HUES64 (cell line): Measurements from ENCODE around the gene CST7. TPM values are rescaled to one million over a fixed set of nuclear protein-coding genes. Genes with fewer than 3 reads are reported as not detected.

Experiments
- H3K27ac ChIP-seq: 2 replicates; pipeline ENCODE4 v1.7.0; 2013; ENCODE audit warnings: low read depth, low read length, inconsistent platforms
- H3K27me3 ChIP-seq: 2 replicates; pipeline ENCODE4 v1.6.1; 2013; ENCODE audit warnings: mild to moderate bottlenecking, low read length; ENCODE audit not compliant: insufficient read depth
- H3K36me3 ChIP-seq: 2 replicates; pipeline ENCODE4 v1.6.1; 2013; ENCODE audit warnings: mild to moderate bottlenecking, low read length; ENCODE audit not compliant: insufficient read depth
- H3K4me1 ChIP-seq: 2 replicates; pipeline ENCODE4 v1.6.1; 2013; ENCODE audit warnings: mild to moderate bottlenecking, low read length, moderate library complexity; ENCODE audit not compliant: insufficient read depth
- H3K4me3 ChIP-seq: 2 replicates; pipeline ENCODE4 v1.5.1; 2013; ENCODE audit warnings: mild to moderate bottlenecking, low read length, moderate library complexity
- H3K9ac ChIP-seq: 2 replicates; pipeline ENCODE4 v1.6.1; 2013; ENCODE audit warnings: mild to moderate bottlenecking, low read depth, low read length
- H3K9me3 ChIP-seq: 2 replicates; pipeline ENCODE4 v1.6.1; 2013; ENCODE audit warnings: low read depth, low read length; ENCODE audit not compliant: insufficient read depth
- WGBS: fragments of 150-250, 120-280 bp; methylation state at CpG from one replicate; pipeline ENCODE4 v1.1.7; 2013; ENCODE audit warnings: missing lambda C conversion rate; 5-methylcytosine and 5-hydroxymethylcytosine counted together
- polyA plus RNA-seq, 2 experiments: library from polyadenylated mRNA; stranded (reverse); fragments of 50-300 nt; gene quantifications; one replicate each; pipeline ENCODE4 v1.2.3, GENCODE V29; 2013

The CST7 gene
- not detected for polyA plus RNA-seq (2013, experiment 1 of 2)
- not detected for polyA plus RNA-seq (2013, experiment 2 of 2)

- Histone ChIP-seq H3K27ac (no peak within 1 kb of the TSS), H3K4me3 (no peak within 1 kb of the TSS), H3K9ac (no peak within 1 kb of the TSS), H3K36me3 (no peaks in the 10 kb centered on the region), H3K27me3 (no peaks in the 10 kb centered on the region), H3K4me1 (peaks cover 4% of the 10 kb centered on the region; the same call in 1 of the 2 replicates), H3K9me3 (no peaks in the 10 kb centered on the region)
- 88% methylated on average over 17 of the region's 20 CpGs for WGBS
Measured at GRCh38 chr20:24948939-24949679, at the start of gene CST7. Gene CST7, plus strand, starts transcription at chr20:24949269. Its CDS starts 237 bp downstream, at chr20:24949506.

GRCh38 chr20:24906806-24907205 lies 42.3 kb upstream of the CST7 start:
- Histone ChIP-seq H3K27ac (no peak overlapping the region), H3K27me3 (no peaks in the 10 kb centered on the region), H3K36me3 (no peaks in the 10 kb centered on the region), H3K4me3 (no peak overlapping the region), H3K9me3 (peaks cover 19% of the 10 kb centered on the region), H3K9ac (no peak overlapping the region), H3K4me1 (no peaks in the 10 kb centered on the region)
- 0% methylated on average over 1 of the region's 1 CpG for WGBS

- Histone ChIP-seq H3K27me3 (no peaks in the 10 kb centered on the region), H3K4me1 (no peaks in the 10 kb centered on the region), H3K4me3 (no peak overlapping the region), H3K27ac (no peak overlapping the region), H3K9me3 (peaks cover 19% of the 10 kb centered on the region), H3K36me3 (no peaks in the 10 kb centered on the region), H3K9ac (no peak overlapping the region)
- 88% methylated on average over 1 of the region's 1 CpG for WGBS
Measured at GRCh38 chr20:24908642-24909041, 40.4 kb upstream of the CST7 start.

GRCh38 chr20:24909086-24909780 lies 39.8 kb upstream of the CST7 start:
- no peaks in the 10 kb centered on the region for H3K36me3 ChIP-seq
- no peak overlapping the region for H3K27ac ChIP-seq
- H3K4me1 ChIP-seq = no peaks in the 10 kb centered on the region
- no peaks in the 10 kb centered on the region for H3K27me3 ChIP-seq
- peaks cover 19% of the 10 kb centered on the region for H3K9me3 ChIP-seq
- H3K4me3 ChIP-seq = no peak overlapping the region
- H3K9ac ChIP-seq = no peak overlapping the region
- WGBS = 79% methylated on average over 9 of the region's 9 CpGs

GRCh38 chr20:24909861-24910260 lies 39.2 kb upstream of the CST7 start:
- Histone ChIP-seq H3K9ac (no peak overlapping the region), H3K4me3 (no peak overlapping the region), H3K4me1 (no peaks in the 10 kb centered on the region), H3K27ac (no peak overlapping the region), H3K36me3 (no peaks in the 10 kb centered on the region), H3K9me3 (peaks cover 19% of the 10 kb centered on the region), H3K27me3 (no peaks in the 10 kb centered on the region)
- WGBS = 73% methylated on average over 4 of the region's 4 CpGs

- peaks cover 19% of the 10 kb centered on the region for H3K9me3 ChIP-seq
- H3K4me1 ChIP-seq = no peaks in the 10 kb centered on the region
- H3K36me3 ChIP-seq = no peaks in the 10 kb centered on the region
- H3K9ac ChIP-seq = no peak overlapping the region
- no peak overlapping the region for H3K27ac ChIP-seq
- H3K27me3 ChIP-seq = no peaks in the 10 kb centered on the region
- 73% methylated on average over 3 of the region's 3 CpGs for WGBS
- H3K4me3 ChIP-seq = no peak overlapping the region
Measured at GRCh38 chr20:24910461-24910860, 38.6 kb upstream of the CST7 start.

GRCh38 chr20:24911461-24911860 lies 37.6 kb upstream of the CST7 start:
- WGBS = 42% methylated on average over 6 of the region's 7 CpGs
- no peaks in the 10 kb centered on the region for H3K27me3 ChIP-seq

GRCh38 chr20:24912397-24913075 lies 36.5 kb upstream of the CST7 start:
- no peaks in the 10 kb centered on the region for H3K4me1 ChIP-seq
- peaks cover 9% of the 10 kb centered on the region; the same call in 1 of the 2 replicates for H3K9me3 ChIP-seq
- H3K4me3 ChIP-seq = no peak overlapping the region
- H3K9ac ChIP-seq = no peak overlapping the region
- H3K36me3 ChIP-seq = no peaks in the 10 kb centered on the region
- H3K27me3 ChIP-seq = no peaks in the 10 kb centered on the region
- 91% methylated on average over 8 of the region's 8 CpGs for WGBS
- H3K27ac ChIP-seq = no peak overlapping the region

More at GRCh38 chr20:24911461-24911860, 37.6 kb upstream of the CST7 start:
- no peaks in the 10 kb centered on the region for H3K4me1 ChIP-seq
- no peak overlapping the region for H3K9ac ChIP-seq
- H3K9me3 ChIP-seq = peaks cover 19% of the 10 kb centered on the region
- no peak overlapping the region for H3K4me3 ChIP-seq
- no peaks in the 10 kb centered on the region for H3K36me3 ChIP-seq
- no peak overlapping the region for H3K27ac ChIP-seq

- WGBS = 93% methylated on average over 8 of the region's 9 CpGs
- Histone ChIP-seq H3K4me3 (no peak overlapping the region), H3K36me3 (no peaks in the 10 kb centered on the region), H3K27ac (no peak overlapping the region), H3K9ac (no peak overlapping the region), H3K27me3 (0 out of 2 replicates have a peak, but pooled peaks cover 2% of the 10 kb centered on the region), H3K9me3 (peaks cover 8% of the 10 kb centered on the region; the same call in 1 of the 2 replicates), H3K4me1 (no peaks in the 10 kb centered on the region)
Measured at GRCh38 chr20:24913076-24913628, 35.9 kb upstream of the CST7 start.

- 87% methylated on average over 14 of the region's 14 CpGs for WGBS
- no peaks in the 10 kb centered on the region for H3K36me3 ChIP-seq
- H3K9ac ChIP-seq = no peak overlapping the region
- no peak overlapping the region for H3K4me3 ChIP-seq
- no peak overlapping the region for H3K27ac ChIP-seq
- H3K9me3 ChIP-seq = no peaks in the 10 kb centered on the region
- no peaks in the 10 kb centered on the region for H3K4me1 ChIP-seq
- 0 out of 2 replicates have a peak, but pooled peaks cover 2% of the 10 kb centered on the region for H3K27me3 ChIP-seq
Measured at GRCh38 chr20:24914388-24915241, 34.5 kb upstream of the CST7 start.
